HG03342 (cell line): Measurements from ENCODE around the gene VTN.
A peak's percentile ranks its signal among the peaks of the same experiment; 100 is the strongest.

Experiments
- ATAC-seq: cut with Tn5 transposase; IDR thresholded peaks from one replicate; pipeline ENCODE4 v1.9.1; 2021; ENCODE audit warnings: mild to moderate bottlenecking, moderate library complexity; ENCODE audit not compliant: unreplicated experiment

The VTN gene

GRCh38 chr17:28324781-28325180 lies 45.3 kb downstream of the VTN start:
- no peak for ATAC-seq

- ATAC-seq: no peak
Measured at GRCh38 chr17:28324267-28324745, 45.8 kb downstream of the VTN start.

- ATAC-seq: no peak
Measured at GRCh38 chr17:28320215-28321061, 49.7 kb downstream of the VTN start.

GRCh38 chr17:28319598-28319935 lies 50.5 kb downstream of the VTN start:
- ATAC-seq: no peak

GRCh38 chr17:28318759-28319597 lies 51.1 kb downstream of the VTN start, which contains the start of gene TMEM97:
TMEM97 (plus strand) TSS chr17:28319200; CDS start chr17:28319240, 40 bp downstream.
- peak; percentile 94 for ATAC-seq

- no peak for ATAC-seq
Measured at GRCh38 chr17:28317966-28318758, 51.9 kb downstream of the VTN start.
